Gastrocnemius medialis (tissue), 4 donors: ENCODE measurements around the gene IL26.

Source experiments
- POLR2A ChIP-seq, 2 donors: fragments of 450-650 bp; IDR thresholded peaks; one replicate each; pipeline ENCODE4 v1.6.1; 2017; ENCODE audit warnings: antibody characterized with exemption in 2 of 2, mild to moderate bottlenecking in 2 of 2, moderate library complexity in 2 of 2
- TF ChIP-seq, protein P1 (sequence below), 5 experiments: fragments of 450-650 bp in 3 of 5; fragments of 200-600 bp in 2 of 5; sonication (generic) in 2 of 5; IDR thresholded peaks in 4 of 5; conservative IDR thresholded peaks in 1 of 5; 1 replicate in 4 of 5; 2 replicates in 1 of 5; pipeline ENCODE4 v1.5.1; 2016 to 2019; ENCODE audit warnings: antibody characterized with exemption in 5 of 5, mild to moderate bottlenecking in 3 of 5, moderate library complexity in 3 of 5

- TF ChIP-seq, protein P1, sequence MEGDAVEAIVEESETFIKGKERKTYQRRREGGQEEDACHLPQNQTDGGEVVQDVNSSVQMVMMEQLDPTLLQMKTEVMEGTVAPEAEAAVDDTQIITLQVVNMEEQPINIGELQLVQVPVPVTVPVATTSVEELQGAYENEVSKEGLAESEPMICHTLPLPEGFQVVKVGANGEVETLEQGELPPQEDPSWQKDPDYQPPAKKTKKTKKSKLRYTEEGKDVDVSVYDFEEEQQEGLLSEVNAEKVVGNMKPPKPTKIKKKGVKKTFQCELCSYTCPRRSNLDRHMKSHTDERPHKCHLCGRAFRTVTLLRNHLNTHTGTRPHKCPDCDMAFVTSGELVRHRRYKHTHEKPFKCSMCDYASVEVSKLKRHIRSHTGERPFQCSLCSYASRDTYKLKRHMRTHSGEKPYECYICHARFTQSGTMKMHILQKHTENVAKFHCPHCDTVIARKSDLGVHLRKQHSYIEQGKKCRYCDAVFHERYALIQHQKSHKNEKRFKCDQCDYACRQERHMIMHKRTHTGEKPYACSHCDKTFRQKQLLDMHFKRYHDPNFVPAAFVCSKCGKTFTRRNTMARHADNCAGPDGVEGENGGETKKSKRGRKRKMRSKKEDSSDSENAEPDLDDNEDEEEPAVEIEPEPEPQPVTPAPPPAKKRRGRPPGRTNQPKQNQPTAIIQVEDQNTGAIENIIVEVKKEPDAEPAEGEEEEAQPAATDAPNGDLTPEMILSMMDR (IDR thresholded peaks at IDR 0.05 in 4 of 5, conservative IDR thresholded peaks at IDR 0.05 in 1 of 5) = no peak
- no peak for TF ChIP-seq POLR2A (IDR thresholded peaks at IDR 0.05)
Observed at GRCh38 chr12:68242777-68243176, 17.2 kb upstream of the IL26 start.
